HG03025 (cell line): ENCODE results near the gene LRRC8C.
"Not testable (repeated sequence)": the region's sequence is repeated elsewhere in the genome, so short reads cannot be mapped to it uniquely, and the experiment has no call there.

Source experiments
- ATAC-seq: cut with Tn5 transposase; IDR thresholded peaks from one replicate; pipeline ENCODE4 v1.9.1; 2021; ENCODE audit warnings: mild to moderate bottlenecking, moderate library complexity; ENCODE audit not compliant: unreplicated experiment, low FRiP score

Gene LRRC8C

DNA sequence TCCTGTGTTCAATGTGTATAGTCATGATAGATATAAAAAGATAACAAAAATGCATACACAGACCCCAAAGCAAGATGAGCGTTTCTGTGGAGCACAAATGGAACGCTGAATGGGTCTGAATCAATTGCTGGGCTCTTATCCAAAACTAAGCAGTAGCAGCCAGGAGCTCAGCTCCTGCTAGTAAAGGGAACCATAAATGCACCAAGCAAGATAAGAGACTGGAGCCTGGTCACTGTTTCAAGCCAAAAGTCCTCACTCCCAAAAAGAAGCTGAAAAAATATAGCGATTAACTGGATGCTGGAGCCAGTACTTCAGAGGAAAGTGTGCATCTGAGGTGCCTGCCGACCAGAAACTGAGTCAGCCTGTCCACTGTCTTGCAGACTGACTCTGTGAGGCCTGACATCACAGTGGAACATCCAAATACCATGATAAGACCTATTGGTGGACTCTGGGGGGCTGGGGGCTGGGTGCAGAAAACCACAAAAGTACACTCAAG lies 68.9 kb downstream of the LRRC8C start:
- ATAC-seq: no peak

GRCh38 chr1:89702520-89703045 lies 69.7 kb downstream of the LRRC8C start:
- ATAC-seq: no peak

DNA sequence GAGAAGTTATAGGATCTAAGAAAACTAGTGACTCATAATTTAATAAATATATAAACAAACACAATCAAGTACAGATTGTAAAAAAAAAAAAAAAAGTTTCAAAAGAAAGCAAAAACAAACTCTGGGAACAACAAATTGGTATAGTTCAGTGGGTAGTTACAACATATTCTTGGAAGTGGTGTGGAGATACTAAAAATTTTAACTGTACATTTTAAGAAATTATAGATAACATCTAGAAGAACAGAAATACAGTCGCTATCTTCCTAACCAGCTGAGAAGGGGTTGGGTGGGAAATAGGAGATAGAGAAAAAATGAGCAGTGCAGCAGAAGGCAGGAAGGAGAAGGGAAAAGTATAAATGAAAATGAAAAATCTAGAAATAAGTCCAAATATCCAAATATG lies 70.5 kb downstream of the LRRC8C start:
- ATAC-seq: no peak

GRCh38 chr1:89704014-89704413 lies 71.1 kb downstream of the LRRC8C start:
- ATAC-seq: no peak

GRCh38 chr1:89704885-89705284 lies 72.0 kb downstream of the LRRC8C start:
- ATAC-seq: not testable (repeated sequence)

GRCh38 chr1:89705901-89706699 lies 73.2 kb downstream of the LRRC8C start:
- peak; percentile 68 for ATAC-seq

- peak; percentile 26 for ATAC-seq
Observed at GRCh38 chr1:89706700-89707012, 73.7 kb downstream of the LRRC8C start.

GRCh38 chr1:89708751-89709375 lies 75.9 kb downstream of the LRRC8C start:
- no peak for ATAC-seq

DNA sequence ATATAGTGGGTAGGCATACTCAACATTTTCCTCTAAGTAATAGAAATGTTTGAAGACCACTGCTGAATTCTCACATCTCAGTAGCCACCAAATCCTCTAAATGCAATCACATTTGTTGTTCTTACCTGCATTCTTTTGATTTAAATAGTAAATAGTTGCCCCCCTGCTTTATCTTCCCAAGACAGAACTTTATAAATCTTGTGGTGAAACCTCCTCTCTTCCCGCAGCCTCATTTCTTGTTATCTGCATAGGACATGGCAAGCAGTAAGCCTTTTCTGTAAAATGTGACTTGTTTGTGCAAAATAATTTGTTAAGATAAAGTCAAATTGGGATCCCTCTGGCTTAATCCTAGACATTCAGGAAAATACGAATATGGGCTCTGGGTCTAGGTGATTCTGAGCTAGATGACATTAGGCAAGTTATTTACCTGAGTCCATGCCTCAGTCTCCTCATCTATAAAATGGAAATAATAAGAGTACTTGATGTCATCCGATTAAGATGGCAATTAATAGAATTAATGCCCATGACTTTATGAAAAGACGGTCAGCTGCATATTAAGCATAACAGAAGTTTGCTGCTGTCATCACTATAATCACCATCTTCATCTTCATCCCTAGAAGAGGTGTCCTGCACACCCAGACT lies 77.7 kb downstream of the LRRC8C start:
- ATAC-seq: no peak

DNA sequence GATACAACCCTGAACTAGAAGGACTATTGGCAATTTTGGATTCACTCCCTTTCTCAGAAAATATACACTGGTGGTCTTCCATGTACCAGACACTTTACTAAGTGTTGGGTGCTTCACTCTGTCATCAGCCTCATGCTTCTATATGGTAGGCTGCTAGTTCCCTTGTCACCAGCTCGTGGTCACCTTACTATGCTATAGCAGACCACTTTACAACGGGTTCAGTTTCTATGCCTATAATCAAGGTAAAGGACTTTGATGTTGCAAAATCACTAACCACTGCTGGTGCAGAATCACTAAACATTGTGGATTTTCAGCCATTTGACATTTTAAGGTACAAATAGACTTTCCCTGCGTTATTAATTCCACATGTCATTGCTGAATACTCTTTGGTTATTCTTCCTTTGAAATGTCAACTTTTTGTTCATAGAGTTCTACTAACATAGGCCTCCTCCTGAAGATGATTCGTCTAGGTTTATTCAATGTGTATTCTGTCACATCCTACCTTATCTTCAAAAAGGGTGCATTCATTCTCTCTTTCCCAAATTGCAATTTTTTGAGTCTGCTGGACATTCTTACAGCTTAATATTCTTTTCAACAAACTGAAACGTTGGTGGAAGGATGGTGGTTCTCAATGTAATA lies 78.3 kb downstream of the LRRC8C start:
- no peak for ATAC-seq

DNA sequence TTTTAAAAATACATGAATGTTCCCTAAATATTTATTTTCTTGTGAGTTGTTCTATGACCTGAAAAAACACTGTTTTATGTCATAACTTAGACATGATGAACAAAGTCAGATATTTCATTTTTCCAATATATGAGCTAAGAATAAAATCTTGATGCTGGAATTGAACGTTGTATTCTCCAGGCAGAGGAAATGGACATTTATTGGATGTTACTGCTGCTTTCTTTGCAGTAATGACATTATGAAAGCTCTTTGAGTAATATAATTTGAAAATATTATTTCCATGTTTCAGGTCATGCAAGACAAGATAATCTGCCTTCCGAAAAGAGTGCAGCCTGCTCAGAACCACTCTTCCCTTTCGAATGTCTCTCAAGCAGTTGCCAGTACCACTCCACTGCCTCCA lies 79.5 kb downstream of the LRRC8C start:
- no peak for ATAC-seq

DNA sequence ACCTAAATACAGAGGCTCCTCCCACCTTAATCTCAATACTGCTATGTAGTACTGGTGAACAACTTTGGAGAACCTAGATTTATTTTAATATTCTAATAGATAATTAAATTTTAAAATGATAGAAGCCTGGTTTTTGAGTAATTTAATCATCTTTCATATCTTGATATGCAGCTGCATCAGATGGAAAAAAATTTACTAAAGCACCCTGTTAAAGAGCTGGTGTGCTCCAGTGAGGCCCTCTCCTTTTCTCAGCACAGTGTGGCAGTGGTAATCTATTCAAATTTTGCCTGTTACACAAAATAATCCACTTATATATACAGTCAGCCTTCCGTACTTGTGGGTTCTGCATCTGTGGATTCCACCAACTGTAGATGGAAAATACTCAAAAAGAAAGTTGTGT lies 82.8 kb downstream of the LRRC8C start:
- ATAC-seq: no peak

DNA sequence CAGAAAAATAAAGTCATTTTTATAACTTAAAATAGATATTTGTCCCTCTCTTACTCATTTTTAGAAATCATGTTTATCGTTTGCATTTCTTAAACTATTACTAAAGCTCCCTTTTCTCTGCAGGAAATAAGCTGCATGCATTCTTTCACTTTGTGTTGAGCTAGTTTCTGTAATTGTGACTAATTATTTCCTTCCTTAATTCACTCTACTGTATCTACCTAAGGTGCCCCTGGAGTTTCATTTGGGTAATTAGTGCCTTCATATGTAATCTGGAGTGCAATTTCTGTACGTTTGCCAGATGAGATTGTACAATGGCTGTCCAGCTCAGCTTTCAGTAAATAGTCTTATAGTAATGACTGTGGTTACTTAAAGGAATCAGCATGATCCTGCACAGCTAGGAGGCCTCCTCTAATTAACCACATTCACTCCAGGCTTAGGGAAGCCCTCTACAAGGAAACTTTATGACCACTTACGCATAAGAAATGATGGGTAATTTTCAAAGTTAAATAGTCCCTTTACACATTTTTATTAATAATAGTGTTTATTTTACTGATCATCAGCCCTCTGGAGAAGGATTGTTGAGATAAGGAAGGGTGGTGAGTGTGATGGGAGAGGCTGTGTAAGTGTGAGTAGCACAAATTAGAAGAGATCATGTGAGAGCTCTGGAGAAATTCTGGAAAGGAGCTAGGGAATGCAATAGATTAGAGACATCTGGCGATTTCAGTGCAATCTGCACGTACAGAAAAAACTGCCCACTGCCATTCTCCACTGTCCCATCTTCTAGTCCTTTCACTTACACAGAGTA lies 86.8 kb downstream of the LRRC8C start:
- ATAC-seq: peak; percentile 95

GRCh38 chr1:89720839-89721238 lies 87.9 kb downstream of the LRRC8C start:
- no peak for ATAC-seq

DNA sequence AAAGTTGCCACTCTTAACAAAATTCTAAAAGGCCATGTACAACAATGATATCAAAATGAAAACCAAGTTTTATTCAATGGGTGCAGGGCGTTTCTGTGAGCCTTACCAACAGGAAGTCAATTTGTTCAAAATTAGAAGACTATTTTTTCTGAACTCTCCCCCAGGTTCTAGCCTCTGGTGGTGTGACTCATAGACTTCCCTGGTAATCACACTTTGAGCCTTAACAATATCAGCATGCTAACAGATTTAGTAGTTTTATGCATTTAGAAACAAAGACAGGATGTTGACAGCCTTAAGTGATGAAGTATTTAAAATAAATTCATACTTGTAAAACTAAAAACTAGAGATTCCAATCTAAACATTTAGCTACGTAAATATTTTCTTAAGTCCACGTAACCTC lies 88.4 kb downstream of the LRRC8C start:
- ATAC-seq: no peak

DNA sequence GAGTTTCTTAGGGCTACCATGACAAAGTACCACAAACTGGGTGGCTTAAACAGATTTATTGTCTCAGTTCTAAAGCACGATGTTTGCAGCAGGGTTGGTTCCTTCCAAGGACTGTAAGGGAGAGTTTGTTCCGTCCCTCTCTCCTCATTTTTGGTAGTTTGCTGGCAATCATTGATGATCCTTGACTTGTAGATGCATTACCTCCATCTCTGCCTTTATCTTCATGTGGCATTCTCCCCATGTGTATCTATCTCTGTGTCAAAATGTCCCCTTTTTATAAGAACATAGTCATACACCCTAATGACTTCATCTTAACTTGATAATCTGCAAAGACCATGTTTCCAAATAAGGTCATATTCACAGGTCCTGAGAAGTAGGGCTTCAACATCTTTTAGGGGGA lies 90.2 kb downstream of the LRRC8C start:
- no peak for ATAC-seq

- ATAC-seq: no peak
Observed at GRCh38 chr1:89723863-89724262, 90.9 kb downstream of the LRRC8C start.

GRCh38 chr1:89724369-89725010 lies 91.6 kb downstream of the LRRC8C start:
- peak; percentile 64 for ATAC-seq

DNA sequence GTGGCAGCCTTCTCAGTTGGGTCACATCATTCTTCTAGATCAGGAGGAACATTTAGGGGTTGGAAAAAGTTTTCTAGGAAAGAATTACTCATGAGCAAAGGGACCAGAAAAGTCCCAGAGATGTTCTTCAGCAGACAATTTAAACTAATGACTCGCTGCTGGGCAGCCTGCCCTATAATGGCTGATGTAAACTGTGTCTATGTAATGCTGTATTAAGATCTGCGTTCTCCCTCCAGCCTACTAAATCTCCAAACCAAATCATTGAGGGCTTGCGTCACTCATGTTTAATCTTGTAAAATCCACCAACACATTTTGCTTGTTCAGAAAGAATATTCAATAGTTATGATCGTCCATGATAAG lies 92.1 kb downstream of the LRRC8C start:
- ATAC-seq: no peak

DNA sequence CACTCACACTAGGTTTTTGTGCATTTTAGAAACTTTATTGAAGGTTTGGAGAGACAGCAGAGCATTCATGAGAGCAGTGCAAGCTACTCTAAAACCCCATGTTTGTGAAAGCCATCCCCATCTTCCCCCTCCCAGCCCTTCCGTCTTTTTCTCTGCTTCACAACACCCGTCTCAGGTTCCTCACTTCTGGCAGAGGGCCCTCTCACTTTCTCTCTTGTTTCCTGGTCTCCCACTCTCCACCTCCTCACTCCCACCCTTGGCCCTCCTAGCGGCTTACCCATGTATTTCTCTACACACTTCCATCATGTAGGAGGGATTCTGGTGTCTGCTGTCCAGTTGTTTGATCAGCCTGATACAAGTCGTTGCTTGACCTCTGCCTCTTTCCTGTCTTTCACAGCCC lies 92.7 kb downstream of the LRRC8C start:
- ATAC-seq: no peak
